Tibial nerve (tissue), 4 donors: ENCODE results near the gene RAB3D. TPM values are rescaled to one million over a fixed set of nuclear protein-coding genes. Genes with fewer than 3 reads are reported as not detected.
A peak's percentile ranks its signal among the peaks of the same experiment; 100 is the strongest.
"Not testable (repeated sequence)": the region's sequence is repeated elsewhere in the genome, so short reads cannot be mapped to it uniquely, and the experiment has no call there.

Source experiments
- DNase-seq, 2 donors: peaks; one replicate each; pipeline ENCODE4 v3.0.0-alpha.2; 2019; ENCODE audit warnings: low spot score in 2 of 2
- H3K27ac ChIP-seq, 4 donors: fragments of 200-600 bp; sonication (generic) in 3 of 4; one replicate each; pipeline ENCODE4 v1.5.1; 2017 to 2019; ENCODE audit warnings: mild to moderate bottlenecking in 1 of 4
- H3K27me3 ChIP-seq, 2 donors: fragments of 200-600 bp; sonication (generic) in 1 of 2; one replicate each; pipeline versions ENCODE4 v1.5.1 to v1.6.0; 2017 to 2019
- H3K36me3 ChIP-seq, 3 donors: fragments of 200-600 bp; sonication (generic); one replicate each; pipeline ENCODE4 v1.5.1; 2018 to 2019
- H3K4me1 ChIP-seq, 4 donors: fragments of 200-600 bp; sonication (generic) in 3 of 4; one replicate each; pipeline ENCODE4 v1.5.1; 2017 to 2019
- H3K4me3 ChIP-seq, 4 donors: fragments of 200-600 bp; sonication (generic) in 3 of 4; one replicate each; pipeline ENCODE4 v1.5.1; 2017 to 2019; ENCODE audit warnings: mild to moderate bottlenecking in 1 of 4, moderate library complexity in 1 of 4
- H3K9me3 ChIP-seq, 4 donors: fragments of 200-600 bp; sonication (generic) in 3 of 4; one replicate each; pipeline ENCODE4 v1.5.1; 2017 to 2019
- EP300 ChIP-seq, 2 donors: sonication (generic); formaldehyde crosslinking; IDR thresholded peaks; one replicate each; pipeline ENCODE4 v1.6.1; 2017; ENCODE audit warnings: antibody characterized with exemption in 2 of 2, mild to moderate bottlenecking in 1 of 2
- POLR2A ChIP-seq, 2 donors: fragments of 450-650 bp; IDR thresholded peaks; one replicate each; pipeline ENCODE4 v1.6.1; 2017; ENCODE audit warnings: antibody characterized with exemption in 2 of 2, mild to moderate bottlenecking in 2 of 2, moderate library complexity in 2 of 2
- WGBS, 2 donors: methylation state at CpG; one replicate each; pipeline ENCODE4 v1.1.5; 2018; 5-methylcytosine and 5-hydroxymethylcytosine counted together
- total RNA-seq, 4 donors: library from RNA; depleted of rRNA; stranded (reverse); fragments of >200 nt; gene quantifications; one replicate each; pipeline ENCODE4 v1.1.0, GENCODE V29; 2016
- TF ChIP-seq, protein P1 (sequence below), 5 experiments: fragments of 200-600 bp in 3 of 5; fragments of 450-650 bp in 2 of 5; sonication (generic) in 3 of 5; IDR thresholded peaks; one replicate each; pipeline ENCODE4 v1.5.1; 2016 to 2019; ENCODE audit warnings: antibody characterized with exemption in 5 of 5, mild to moderate bottlenecking in 3 of 5, moderate library complexity in 2 of 5

RAB3D gene
- total RNA-seq, 4 donors from 2014 or later: 12.9 to 20.8 (median 17.9) TPM

DNA sequence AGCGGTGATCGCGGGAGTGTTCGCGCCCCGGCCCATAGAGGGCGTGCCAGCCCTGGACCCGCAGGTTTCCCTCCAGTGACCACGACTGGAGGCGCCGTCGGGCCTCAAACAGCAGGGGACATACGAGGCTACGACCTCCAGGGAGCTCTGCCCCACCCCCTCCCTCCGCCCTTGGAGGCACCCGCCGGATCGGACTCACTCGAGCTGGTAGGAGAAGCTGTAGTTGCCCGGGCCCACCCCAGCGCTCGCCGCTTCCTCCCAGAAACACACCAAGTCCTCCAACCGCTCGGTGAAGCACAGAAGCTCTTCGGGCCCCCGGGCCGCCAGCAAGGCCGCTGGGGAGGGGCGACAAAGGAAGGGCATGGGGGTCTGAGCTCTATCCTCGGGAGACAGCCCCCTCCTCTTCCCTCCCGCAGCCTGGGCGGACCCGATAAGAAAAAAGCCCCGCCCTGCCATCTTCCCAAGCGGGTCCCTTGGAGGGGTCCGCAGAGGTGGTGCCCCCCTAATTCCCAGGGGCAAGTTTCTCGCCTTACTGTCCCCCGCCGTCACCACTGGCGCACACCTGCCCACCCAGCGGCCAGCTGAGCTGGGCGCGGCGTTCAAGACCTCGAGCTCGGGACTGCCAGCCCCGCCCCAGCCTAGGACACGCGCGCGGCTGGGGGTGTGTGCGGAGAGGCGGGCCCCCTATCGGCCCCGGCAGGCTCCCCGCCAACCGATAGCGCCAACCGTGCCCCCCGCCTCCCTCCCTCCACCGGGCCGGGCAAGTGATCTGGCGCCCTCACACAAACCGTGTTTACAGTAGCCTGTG is 43.6 kb upstream of the RAB3D start:
- WGBS, 2 donors: 1 to 2% methylated on average over 21 to 55 of the region's 65 CpGs
- Histone ChIP-seq H3K4me1 (peaks cover 0 to 50% (median 30%) of the 10 kb centered on the region in 4 donors), H3K36me3 (peaks cover 0 to 1% (median 0%) of the 10 kb centered on the region in 3 donors), H3K9me3 (no peaks in the 10 kb centered on the region), H3K4me3 (peak overlapping the region; percentile 6 to 44 (median 24)), H3K27me3 (peaks cover 0 to 31% of the 10 kb centered on the region in 2 donors), H3K27ac (no peak overlapping the region)
- TF ChIP-seq EP300 (IDR thresholded peaks at IDR 0.05): no peak
- TF ChIP-seq, protein P1, sequence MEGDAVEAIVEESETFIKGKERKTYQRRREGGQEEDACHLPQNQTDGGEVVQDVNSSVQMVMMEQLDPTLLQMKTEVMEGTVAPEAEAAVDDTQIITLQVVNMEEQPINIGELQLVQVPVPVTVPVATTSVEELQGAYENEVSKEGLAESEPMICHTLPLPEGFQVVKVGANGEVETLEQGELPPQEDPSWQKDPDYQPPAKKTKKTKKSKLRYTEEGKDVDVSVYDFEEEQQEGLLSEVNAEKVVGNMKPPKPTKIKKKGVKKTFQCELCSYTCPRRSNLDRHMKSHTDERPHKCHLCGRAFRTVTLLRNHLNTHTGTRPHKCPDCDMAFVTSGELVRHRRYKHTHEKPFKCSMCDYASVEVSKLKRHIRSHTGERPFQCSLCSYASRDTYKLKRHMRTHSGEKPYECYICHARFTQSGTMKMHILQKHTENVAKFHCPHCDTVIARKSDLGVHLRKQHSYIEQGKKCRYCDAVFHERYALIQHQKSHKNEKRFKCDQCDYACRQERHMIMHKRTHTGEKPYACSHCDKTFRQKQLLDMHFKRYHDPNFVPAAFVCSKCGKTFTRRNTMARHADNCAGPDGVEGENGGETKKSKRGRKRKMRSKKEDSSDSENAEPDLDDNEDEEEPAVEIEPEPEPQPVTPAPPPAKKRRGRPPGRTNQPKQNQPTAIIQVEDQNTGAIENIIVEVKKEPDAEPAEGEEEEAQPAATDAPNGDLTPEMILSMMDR (IDR thresholded peaks at IDR 0.05): peak in 4 of 5 experiments; percentile 40 to 55 (median 53)
- peak in 1 of 2 donors; percentile 14 for DNase-seq

DNA sequence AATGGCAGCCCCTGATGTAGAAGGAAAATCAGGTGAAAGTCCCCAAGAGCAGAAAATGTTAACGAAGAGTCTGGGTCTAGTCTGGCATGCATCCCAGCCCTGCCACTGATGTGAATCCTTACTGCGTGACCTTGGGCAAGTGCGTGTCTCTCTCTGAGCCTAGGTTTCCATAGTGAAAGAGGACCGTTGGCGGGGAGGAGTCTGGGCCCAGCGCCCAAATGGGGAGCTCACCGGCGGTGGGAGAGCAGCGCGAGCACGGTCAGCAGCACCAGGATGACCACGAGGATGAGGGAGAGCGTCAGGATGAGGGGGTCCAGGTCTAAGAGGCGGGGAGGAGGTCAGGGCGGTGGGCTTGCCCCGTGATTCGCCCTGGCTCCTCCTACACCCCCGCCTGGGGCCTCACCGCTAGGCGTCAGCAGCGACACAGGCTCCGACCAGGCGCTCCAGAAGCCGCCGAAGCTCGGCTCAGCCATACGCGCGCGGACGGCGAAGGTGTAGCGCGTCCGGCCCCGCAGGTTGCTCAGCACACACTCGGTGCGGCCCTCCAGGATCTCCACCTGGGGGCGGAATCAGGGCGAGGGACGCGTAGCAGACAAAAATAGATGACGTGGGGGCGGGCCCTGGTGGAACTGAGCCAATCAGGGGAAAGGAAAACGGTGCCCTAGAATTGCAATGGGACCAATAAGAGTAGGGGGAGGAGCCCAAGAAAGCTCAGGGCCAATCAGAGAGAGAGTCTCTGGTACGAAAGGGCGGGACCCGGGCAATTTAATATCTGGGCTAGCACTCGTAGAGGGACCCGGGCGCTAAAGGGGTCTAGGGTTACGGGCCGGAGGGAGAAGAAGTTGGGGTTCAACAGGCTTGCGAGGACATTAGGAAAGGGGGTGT is 41.4 kb upstream of the RAB3D start:
- TF ChIP-seq POLR2A (IDR thresholded peaks at IDR 0.05): peak; percentile 58 to 76
- TF ChIP-seq, protein P1 (IDR thresholded peaks at IDR 0.05): peak; percentile 59 to 95 (median 85)
- TF ChIP-seq EP300 (IDR thresholded peaks at IDR 0.05): peak in 1 of 2 donors; percentile 92
- peak; percentile 92 to 95 for DNase-seq
- H3K27ac ChIP-seq: peak overlapping the region; percentile 48 to 92 (median 84)
- H3K36me3 ChIP-seq: peaks cover 0 to 6% (median 0%) of the 10 kb centered on the region in 3 donors
- peaks cover 0 to 68% (median 35%) of the 10 kb centered on the region in 4 donors for H3K4me1 ChIP-seq
- no peaks in the 10 kb centered on the region for H3K9me3 ChIP-seq
- H3K4me3 ChIP-seq: peak overlapping the region; percentile 40 to 72 (median 67)
- H3K27me3 ChIP-seq: peaks cover 0 to 31% of the 10 kb centered on the region in 2 donors
- WGBS, 2 donors: 0 to 2% methylated on average over 44 to 52 of the region's 54 CpGs

DNA sequence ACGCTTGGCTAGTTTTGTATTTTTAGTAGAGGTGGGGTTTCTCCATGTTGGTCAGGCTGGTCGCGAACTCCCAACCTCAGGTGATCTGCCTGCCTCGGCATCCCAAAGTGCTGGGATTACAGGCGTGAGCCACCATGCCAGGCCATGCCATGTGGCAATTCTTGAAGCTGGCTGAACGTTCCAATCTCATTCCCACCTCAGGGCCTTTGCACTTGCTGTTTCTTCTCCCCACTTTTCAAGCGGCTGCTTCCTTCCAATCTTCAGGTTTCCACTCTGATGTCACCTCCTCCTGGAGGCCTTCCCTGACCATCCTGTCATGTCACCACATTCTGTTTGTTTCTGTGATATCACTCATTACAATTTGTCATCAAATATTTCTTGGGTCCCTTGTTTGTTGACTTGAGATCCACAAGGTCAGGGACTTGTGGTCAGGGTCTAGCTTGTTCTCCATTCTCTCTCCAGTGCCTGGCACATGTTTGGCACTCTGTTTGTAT is 40.4 kb upstream of the RAB3D start:
- Histone ChIP-seq H3K27me3 (peaks cover 0 to 31% of the 10 kb centered on the region in 2 donors), H3K4me1 (peaks cover 0 to 74% (median 41%) of the 10 kb centered on the region in 4 donors), H3K27ac (peak overlapping the region in 2 of 4 donors; percentile 48 to 92), H3K9me3 (no peaks in the 10 kb centered on the region), H3K4me3 (no peak overlapping the region), H3K36me3 (peaks cover 0 to 6% (median 0%) of the 10 kb centered on the region in 3 donors)
- TF ChIP-seq EP300 (IDR thresholded peaks at IDR 0.05) (no peak), POLR2A (IDR thresholded peaks at IDR 0.05) (no peak)
- TF ChIP-seq, protein P1 (IDR thresholded peaks at IDR 0.05): no peak
- DNase-seq: no peak
- WGBS, 2 donors: 92 to 96% methylated on average over 7 of the region's 7 CpGs

DNA sequence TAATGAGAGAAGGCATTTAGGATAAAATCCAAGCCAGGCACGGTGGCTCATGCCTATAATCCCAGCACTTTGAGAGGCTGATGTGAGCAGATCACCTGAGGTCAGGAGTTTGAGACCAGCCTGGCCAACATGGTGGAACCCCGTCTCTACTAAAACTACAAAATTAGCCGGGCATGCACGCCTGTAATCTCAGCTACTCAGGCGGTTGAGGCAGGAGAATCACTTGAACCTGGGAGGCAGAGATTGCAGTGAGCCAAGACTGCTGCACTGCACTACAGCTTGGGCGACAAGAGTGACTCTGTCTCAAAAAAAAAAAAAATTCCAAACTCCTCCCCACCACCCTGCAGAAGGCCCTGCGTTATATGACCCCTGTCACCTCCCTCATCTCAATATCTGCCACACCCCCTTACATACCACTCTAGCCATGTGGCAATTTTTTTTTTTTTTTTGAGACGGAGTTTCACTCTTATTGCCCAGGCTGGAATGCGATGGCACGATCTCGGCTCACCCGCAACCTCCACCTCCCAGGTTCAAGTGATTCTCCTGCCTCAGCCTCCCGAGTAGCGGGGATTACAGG is 39.9 kb upstream of the RAB3D start:
- 80 to 81% methylated on average over 14 of the region's 14 CpGs for WGBS, 2 donors
- not testable (repeated sequence) for H3K27ac ChIP-seq, H3K4me3 ChIP-seq, DNase-seq, H3K9me3 ChIP-seq, H3K36me3 ChIP-seq
- H3K27me3 ChIP-seq: peaks cover 0 to 31% of the 10 kb centered on the region in 2 donors
- peaks cover 0 to 73% (median 41%) of the 10 kb centered on the region in 4 donors for H3K4me1 ChIP-seq
